ENCODE data around the gene PCYT2.

GRCh38 chr17:81928544-81929252 lies 17.5 kb upstream of the PCYT2 start:
- no peak for TF ChIP-seq CTCF (IDR thresholded peaks at IDR 0.05)
- no peak for TF ChIP-seq EZH2 (IDR thresholded peaks at IDR 0.05; ENCODE audit: borderline replicate concordance, insufficient read depth, low read depth, low read length, poor library complexity, severe bottlenecking)
